KMS-11 (cell line): Measurements from ENCODE around the gene XRN2.
"Not testable (repeated sequence)": the region's sequence is repeated elsewhere in the genome, so short reads cannot be mapped to it uniquely, and the experiment has no call there.

Experiments used
- H2AFZ ChIP-seq: fragments of 200-600 bp; sonication (generic); 2 replicates; pipeline ENCODE4 v1.6.1; 2016; ENCODE audit warnings: antibody characterized with exemption, mixed run types, low read depth
- H3K27ac ChIP-seq: fragments of 200-600 bp; sonication (generic); 2 replicates; pipeline ENCODE4 v1.6.1; 2016; ENCODE audit warnings: mild to moderate bottlenecking, mixed run types
- H3K27me3 ChIP-seq: fragments of 200-600 bp; sonication (generic); 2 replicates; pipeline ENCODE4 v1.6.1; 2017; ENCODE audit warnings: mild to moderate bottlenecking, low read depth, mixed run types, moderate library complexity; ENCODE audit not compliant: insufficient read depth
- H3K36me3 ChIP-seq: fragments of 200-600 bp; sonication (generic); 2 replicates; pipeline ENCODE4 v1.6.1; 2017; ENCODE audit warnings: mild to moderate bottlenecking, mixed run types; ENCODE audit not compliant: insufficient read depth
- H3K4me1 ChIP-seq: fragments of 200-600 bp; sonication (generic); 2 replicates; pipeline ENCODE4 v1.6.1; 2016; ENCODE audit warnings: mild to moderate bottlenecking, low read depth, mixed run types; ENCODE audit not compliant: poor library complexity, severe bottlenecking
- H3K4me2 ChIP-seq: fragments of 200-600 bp; sonication (generic); 2 replicates; pipeline ENCODE4 v1.7.0; 2016; ENCODE audit warnings: mild to moderate bottlenecking, mixed run types
- H3K4me3 ChIP-seq: fragments of 200-600 bp; sonication (generic); IDR thresholded peaks from 2 replicates; pipeline ENCODE4 v1.6.1; 2017; ENCODE audit warnings: low read depth, low read length, mixed read lengths; ENCODE audit not compliant: insufficient read depth
- H3K79me2 ChIP-seq: fragments of 200-600 bp; sonication (generic); 2 replicates; pipeline ENCODE4 v1.6.1; 2016; ENCODE audit warnings: low read depth, mixed run types; ENCODE audit not compliant: insufficient read depth
- H3K9ac ChIP-seq: fragments of 200-600 bp; sonication (generic); 2 replicates; pipeline ENCODE4 v1.6.1; 2016; ENCODE audit warnings: mild to moderate bottlenecking, mixed run types
- H4K20me1 ChIP-seq: fragments of 200-600 bp; sonication (generic); 2 replicates; pipeline ENCODE4 v1.6.1; 2016; ENCODE audit warnings: mild to moderate bottlenecking, mixed run types; ENCODE audit not compliant: insufficient read depth
- TF ChIP-seq, protein P1 (sequence below): fragments of 200-600 bp; sonication (generic); conservative IDR thresholded peaks from 2 replicates; pipeline ENCODE4 v1.6.1; 2017; ENCODE audit warnings: low read depth, mild to moderate bottlenecking, antibody characterized with exemption, low read length, moderate library complexity, mixed read lengths

Gene XRN2

DNA sequence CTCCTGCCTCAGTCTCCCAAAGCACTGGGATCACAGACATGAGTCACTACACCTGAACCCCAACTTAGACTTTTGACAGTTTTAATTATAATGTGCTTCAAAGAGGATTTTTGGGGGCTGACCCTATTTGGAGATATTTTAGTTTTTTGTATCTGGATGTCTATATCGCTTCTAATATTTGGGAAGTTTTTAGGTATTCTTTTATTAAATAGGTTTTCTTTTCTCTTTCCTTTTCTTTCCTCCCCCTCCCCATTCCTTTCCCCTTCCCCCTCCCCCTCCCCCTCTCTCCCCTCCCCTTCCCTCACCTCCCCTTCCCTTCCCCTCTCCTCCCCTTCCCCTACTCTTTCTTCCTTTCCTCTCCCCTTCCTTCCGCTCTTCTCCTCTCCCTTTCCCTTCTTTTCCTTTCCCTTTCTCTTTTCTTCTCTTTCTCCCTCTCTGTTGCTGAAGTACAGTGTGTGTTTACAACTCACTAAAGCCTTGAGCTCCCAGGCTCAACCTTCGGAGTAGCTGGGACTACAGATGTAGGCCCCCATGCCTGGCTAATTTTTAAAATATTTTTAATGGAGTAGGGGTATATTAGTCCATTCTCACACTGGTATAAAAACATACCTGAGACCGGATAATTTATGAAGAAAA is 118.6 kb downstream of the XRN2 start:
- no peaks in the 10 kb centered on the region for H3K4me1 ChIP-seq
- H4K20me1 ChIP-seq = no peaks in the 10 kb centered on the region
- TF ChIP-seq, protein P1, sequence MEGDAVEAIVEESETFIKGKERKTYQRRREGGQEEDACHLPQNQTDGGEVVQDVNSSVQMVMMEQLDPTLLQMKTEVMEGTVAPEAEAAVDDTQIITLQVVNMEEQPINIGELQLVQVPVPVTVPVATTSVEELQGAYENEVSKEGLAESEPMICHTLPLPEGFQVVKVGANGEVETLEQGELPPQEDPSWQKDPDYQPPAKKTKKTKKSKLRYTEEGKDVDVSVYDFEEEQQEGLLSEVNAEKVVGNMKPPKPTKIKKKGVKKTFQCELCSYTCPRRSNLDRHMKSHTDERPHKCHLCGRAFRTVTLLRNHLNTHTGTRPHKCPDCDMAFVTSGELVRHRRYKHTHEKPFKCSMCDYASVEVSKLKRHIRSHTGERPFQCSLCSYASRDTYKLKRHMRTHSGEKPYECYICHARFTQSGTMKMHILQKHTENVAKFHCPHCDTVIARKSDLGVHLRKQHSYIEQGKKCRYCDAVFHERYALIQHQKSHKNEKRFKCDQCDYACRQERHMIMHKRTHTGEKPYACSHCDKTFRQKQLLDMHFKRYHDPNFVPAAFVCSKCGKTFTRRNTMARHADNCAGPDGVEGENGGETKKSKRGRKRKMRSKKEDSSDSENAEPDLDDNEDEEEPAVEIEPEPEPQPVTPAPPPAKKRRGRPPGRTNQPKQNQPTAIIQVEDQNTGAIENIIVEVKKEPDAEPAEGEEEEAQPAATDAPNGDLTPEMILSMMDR = no peak
- H3K27ac ChIP-seq = no peak overlapping the region
- no peak overlapping the region for H2AFZ ChIP-seq
- no peaks in the 10 kb centered on the region for H3K79me2 ChIP-seq
- no peak overlapping the region for H3K9ac ChIP-seq
- no peak overlapping the region for H3K4me2 ChIP-seq
- no peak overlapping the region for H3K4me3 ChIP-seq
- H3K36me3 ChIP-seq = no peaks in the 10 kb centered on the region
- H3K27me3 ChIP-seq = no peaks in the 10 kb centered on the region

DNA sequence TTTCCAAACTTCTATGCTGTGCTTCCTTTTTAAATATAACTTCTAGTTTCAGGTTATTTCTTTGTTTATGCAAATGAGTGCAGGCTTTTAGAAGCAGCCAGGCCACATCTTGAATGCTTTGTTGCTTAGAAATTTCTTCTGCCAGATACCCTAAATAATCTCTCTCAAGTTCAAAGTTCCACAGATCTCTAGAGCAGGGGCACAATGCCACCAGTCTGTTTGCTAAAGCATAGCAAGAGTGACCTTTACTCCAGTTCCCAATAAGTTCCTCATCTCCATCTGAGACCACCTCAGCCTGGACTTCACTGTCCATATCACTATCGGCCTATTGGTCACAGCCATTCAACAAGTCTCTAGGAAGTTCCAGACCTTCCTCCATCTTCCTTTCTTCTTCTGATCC is 120.6 kb downstream of the XRN2 start:
- H3K4me3 ChIP-seq, H3K79me2 ChIP-seq, H2AFZ ChIP-seq, H3K36me3 ChIP-seq, H3K27me3 ChIP-seq, H4K20me1 ChIP-seq, H3K4me2 ChIP-seq, H3K4me1 ChIP-seq, H3K27ac ChIP-seq, H3K9ac ChIP-seq: not testable (repeated sequence)

DNA sequence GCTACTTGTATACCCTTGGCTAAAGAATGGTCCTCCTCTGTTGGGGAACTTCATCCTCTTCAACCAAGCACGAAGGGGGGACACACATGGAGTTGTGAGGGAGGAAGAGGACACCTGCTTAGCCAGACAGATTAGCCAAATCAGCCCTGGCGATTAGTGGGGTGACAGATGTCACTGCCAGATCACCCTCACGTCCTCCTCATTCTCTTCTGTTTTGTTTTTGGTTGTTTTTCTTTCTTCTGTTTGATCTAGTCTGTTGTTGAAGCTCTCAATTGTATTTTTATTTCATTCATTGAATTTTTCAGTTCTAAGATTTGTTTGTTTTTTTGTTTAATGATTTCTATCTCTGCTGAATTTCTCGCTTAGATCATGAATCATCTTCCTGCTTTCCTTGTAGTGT is 121.7 kb downstream of the XRN2 start:
- Histone ChIP-seq H3K27ac (no peak overlapping the region), H3K4me1 (no peaks in the 10 kb centered on the region), H3K9ac (no peak overlapping the region), H3K27me3 (no peaks in the 10 kb centered on the region), H3K36me3 (no peaks in the 10 kb centered on the region), H3K79me2 (no peaks in the 10 kb centered on the region), H3K4me3 (no peak overlapping the region), H2AFZ (no peak overlapping the region), H4K20me1 (no peaks in the 10 kb centered on the region), H3K4me2 (no peak overlapping the region)
- TF ChIP-seq, protein P1 = no peak

DNA sequence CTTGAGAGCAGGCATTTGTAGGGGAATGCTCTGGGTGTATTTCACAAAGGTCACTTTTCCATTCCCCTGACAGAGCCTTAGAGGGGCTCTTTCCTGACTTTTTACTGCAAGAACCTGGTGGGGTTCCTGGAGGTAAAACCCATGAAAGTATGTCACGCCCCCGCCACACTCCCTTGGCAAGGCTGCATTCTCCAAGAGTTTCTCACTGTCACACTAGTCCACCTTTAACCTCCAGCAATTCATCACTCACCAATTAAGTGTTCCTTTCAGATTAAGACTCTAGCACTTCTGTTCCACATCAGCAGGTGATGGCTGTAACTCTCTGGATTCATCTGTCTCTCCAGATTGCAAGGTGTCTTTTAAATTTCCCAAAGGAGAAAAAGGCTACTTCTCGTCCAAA is 126.9 kb downstream of the XRN2 start:
- Histone ChIP-seq H3K4me2 (no peak overlapping the region), H4K20me1 (no peaks in the 10 kb centered on the region), H3K79me2 (no peaks in the 10 kb centered on the region), H3K4me1 (no peaks in the 10 kb centered on the region), H3K4me3 (no peak overlapping the region), H3K9ac (no peak overlapping the region), H2AFZ (no peak overlapping the region), H3K27ac (no peak overlapping the region), H3K36me3 (no peaks in the 10 kb centered on the region), H3K27me3 (no peaks in the 10 kb centered on the region)
- TF ChIP-seq, protein P1 = no peak

DNA sequence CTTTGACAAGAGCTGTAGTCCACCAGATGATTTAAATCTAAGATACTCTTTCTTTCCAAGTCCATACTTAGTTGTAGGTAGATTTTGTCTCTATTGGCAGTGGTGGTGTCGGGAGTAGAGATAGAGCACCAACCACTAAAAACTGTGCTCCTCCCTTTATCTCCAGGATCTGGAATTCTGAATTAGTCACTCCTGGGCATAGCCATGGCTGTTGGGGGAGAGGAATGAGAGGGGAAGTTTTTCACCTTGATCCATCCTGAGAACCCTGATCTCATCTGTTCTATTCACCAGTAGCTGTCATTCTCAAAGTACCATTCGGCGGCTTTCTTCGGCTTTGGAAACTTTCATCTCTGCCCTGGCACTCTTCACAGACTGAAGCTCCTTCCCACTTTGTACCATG is 129.8 kb downstream of the XRN2 start:
- no peaks in the 10 kb centered on the region for H3K79me2 ChIP-seq
- no peak overlapping the region for H3K27ac ChIP-seq
- no peaks in the 10 kb centered on the region for H3K4me1 ChIP-seq
- no peaks in the 10 kb centered on the region for H3K36me3 ChIP-seq
- no peak overlapping the region for H2AFZ ChIP-seq
- H3K27me3 ChIP-seq = no peaks in the 10 kb centered on the region
- no peak overlapping the region for H3K4me3 ChIP-seq
- no peaks in the 10 kb centered on the region for H4K20me1 ChIP-seq
- H3K4me2 ChIP-seq = no peak overlapping the region
- TF ChIP-seq, protein P1 = no peak
- no peak overlapping the region for H3K9ac ChIP-seq
